Panc1 (cell line): ENCODE measurements around the gene RBM47.
"Not testable (repeated sequence)": the region's sequence is repeated elsewhere in the genome, so short reads cannot be mapped to it uniquely, and the experiment has no call there.

Experiments used
- POLR2AphosphoS5 ChIP-seq: IDR thresholded peaks from 2 replicates; pipeline ENCODE4 v1.6.1; 2012; ENCODE audit warnings: mild to moderate bottlenecking, low read depth, low read length, moderate library complexity
- SIN3A ChIP-seq: IDR thresholded peaks from 2 replicates; pipeline ENCODE4 v1.6.1; 2012; ENCODE audit warnings: low read depth, mild to moderate bottlenecking, low read length, moderate library complexity, borderline replicate concordance; ENCODE audit not compliant: insufficient read depth
- TCF7L2 ChIP-seq: IDR thresholded peaks from 2 replicates; pipeline ENCODE4 v1.6.1; 2011; ENCODE audit warnings: mild to moderate bottlenecking, low read depth, low read length, inconsistent platforms
- TF ChIP-seq, protein P1 (sequence below): fragments of 450-650 bp; IDR thresholded peaks from 2 replicates; pipeline ENCODE4 v1.5.1; 2017; ENCODE audit warnings: mild to moderate bottlenecking
- TF ChIP-seq, protein P2 (sequence below), 2 experiments: IDR thresholded peaks; 2 replicates each; pipeline ENCODE4 v1.6.1; 2011 to 2012; ENCODE audit warnings: low read depth in 2 of 2, control low read depth in 1 of 2, low read length in 1 of 2, mild to moderate bottlenecking in 1 of 2, moderate library complexity in 1 of 2; ENCODE audit not compliant: insufficient read depth in 1 of 2

GRCh38 chr4:40435306-40435705 is 194.4 kb downstream of the RBM47 start:
- TF ChIP-seq, protein P1, sequence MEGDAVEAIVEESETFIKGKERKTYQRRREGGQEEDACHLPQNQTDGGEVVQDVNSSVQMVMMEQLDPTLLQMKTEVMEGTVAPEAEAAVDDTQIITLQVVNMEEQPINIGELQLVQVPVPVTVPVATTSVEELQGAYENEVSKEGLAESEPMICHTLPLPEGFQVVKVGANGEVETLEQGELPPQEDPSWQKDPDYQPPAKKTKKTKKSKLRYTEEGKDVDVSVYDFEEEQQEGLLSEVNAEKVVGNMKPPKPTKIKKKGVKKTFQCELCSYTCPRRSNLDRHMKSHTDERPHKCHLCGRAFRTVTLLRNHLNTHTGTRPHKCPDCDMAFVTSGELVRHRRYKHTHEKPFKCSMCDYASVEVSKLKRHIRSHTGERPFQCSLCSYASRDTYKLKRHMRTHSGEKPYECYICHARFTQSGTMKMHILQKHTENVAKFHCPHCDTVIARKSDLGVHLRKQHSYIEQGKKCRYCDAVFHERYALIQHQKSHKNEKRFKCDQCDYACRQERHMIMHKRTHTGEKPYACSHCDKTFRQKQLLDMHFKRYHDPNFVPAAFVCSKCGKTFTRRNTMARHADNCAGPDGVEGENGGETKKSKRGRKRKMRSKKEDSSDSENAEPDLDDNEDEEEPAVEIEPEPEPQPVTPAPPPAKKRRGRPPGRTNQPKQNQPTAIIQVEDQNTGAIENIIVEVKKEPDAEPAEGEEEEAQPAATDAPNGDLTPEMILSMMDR, result not testable (repeated sequence)
- TF ChIP-seq TCF7L2, POLR2AphosphoS5, SIN3A: not testable (repeated sequence)
- TF ChIP-seq, protein P2, sequence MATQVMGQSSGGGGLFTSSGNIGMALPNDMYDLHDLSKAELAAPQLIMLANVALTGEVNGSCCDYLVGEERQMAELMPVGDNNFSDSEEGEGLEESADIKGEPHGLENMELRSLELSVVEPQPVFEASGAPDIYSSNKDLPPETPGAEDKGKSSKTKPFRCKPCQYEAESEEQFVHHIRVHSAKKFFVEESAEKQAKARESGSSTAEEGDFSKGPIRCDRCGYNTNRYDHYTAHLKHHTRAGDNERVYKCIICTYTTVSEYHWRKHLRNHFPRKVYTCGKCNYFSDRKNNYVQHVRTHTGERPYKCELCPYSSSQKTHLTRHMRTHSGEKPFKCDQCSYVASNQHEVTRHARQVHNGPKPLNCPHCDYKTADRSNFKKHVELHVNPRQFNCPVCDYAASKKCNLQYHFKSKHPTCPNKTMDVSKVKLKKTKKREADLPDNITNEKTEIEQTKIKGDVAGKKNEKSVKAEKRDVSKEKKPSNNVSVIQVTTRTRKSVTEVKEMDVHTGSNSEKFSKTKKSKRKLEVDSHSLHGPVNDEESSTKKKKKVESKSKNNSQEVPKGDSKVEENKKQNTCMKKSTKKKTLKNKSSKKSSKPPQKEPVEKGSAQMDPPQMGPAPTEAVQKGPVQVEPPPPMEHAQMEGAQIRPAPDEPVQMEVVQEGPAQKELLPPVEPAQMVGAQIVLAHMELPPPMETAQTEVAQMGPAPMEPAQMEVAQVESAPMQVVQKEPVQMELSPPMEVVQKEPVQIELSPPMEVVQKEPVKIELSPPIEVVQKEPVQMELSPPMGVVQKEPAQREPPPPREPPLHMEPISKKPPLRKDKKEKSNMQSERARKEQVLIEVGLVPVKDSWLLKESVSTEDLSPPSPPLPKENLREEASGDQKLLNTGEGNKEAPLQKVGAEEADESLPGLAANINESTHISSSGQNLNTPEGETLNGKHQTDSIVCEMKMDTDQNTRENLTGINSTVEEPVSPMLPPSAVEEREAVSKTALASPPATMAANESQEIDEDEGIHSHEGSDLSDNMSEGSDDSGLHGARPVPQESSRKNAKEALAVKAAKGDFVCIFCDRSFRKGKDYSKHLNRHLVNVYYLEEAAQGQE (IDR thresholded peaks at IDR 0.05; ENCODE audit: insufficient read depth in 1 of 2, low read depth in 2 of 2, low read length in 1 of 2), result not testable (repeated sequence)
